Upper lobe of left lung (tissue), 4 donors: Measurements from ENCODE around the gene DEFB116.
"Not testable (repeated sequence)": the region's sequence is repeated elsewhere in the genome, so short reads cannot be mapped to it uniquely, and the experiment has no call there.

Experiments
- EP300 ChIP-seq, 4 donors: sonication (generic); formaldehyde crosslinking; IDR thresholded peaks; one replicate each; pipeline ENCODE4 v1.5.1; 2017; ENCODE audit warnings: antibody characterized with exemption in 4 of 4, control low read depth in 2 of 4
- POLR2A ChIP-seq, 4 donors: fragments of 450-650 bp; IDR thresholded peaks; one replicate each; pipeline ENCODE4 v1.5.1; 2016 to 2017; ENCODE audit warnings: antibody characterized with exemption in 4 of 4, mild to moderate bottlenecking in 2 of 4
- POLR2AphosphoS5 ChIP-seq, 2 donors: sonication (generic); formaldehyde crosslinking; IDR thresholded peaks; one replicate each; pipeline ENCODE4 v1.5.1; 2017; ENCODE audit warnings: antibody characterized with exemption in 2 of 2
- TF ChIP-seq, protein P1 (sequence below), 6 experiments: fragments of 450-650 bp in 4 of 6; fragments of 200-600 bp in 2 of 6; sonication (generic) in 2 of 6; IDR thresholded peaks; one replicate each; pipeline ENCODE4 v1.5.1; 2016 to 2019; ENCODE audit warnings: antibody characterized with exemption in 6 of 6

DNA sequence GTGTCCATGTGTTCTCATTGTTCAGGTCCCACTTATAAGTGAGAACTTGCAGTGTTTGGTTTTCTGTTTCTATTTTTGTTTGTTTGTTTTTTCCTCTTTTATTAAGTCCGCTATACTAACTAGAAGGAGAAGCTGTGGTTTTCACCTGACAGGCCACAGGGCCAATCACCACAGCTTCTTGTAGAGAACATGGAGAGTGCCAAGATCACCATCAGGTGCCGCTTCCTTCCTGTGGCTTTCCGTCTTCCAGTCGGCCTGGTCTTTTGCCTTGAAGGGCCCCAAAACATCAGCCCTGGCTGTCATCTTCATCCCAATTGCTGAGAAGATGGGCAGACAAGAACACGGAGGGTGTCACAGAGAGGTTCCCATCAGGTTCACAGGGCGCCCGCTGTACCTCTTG, 23.4 kb downstream of the DEFB116 start:
- TF ChIP-seq POLR2AphosphoS5, EP300, POLR2A (IDR thresholded peaks at IDR 0.05): not testable (repeated sequence)
- TF ChIP-seq, protein P1, sequence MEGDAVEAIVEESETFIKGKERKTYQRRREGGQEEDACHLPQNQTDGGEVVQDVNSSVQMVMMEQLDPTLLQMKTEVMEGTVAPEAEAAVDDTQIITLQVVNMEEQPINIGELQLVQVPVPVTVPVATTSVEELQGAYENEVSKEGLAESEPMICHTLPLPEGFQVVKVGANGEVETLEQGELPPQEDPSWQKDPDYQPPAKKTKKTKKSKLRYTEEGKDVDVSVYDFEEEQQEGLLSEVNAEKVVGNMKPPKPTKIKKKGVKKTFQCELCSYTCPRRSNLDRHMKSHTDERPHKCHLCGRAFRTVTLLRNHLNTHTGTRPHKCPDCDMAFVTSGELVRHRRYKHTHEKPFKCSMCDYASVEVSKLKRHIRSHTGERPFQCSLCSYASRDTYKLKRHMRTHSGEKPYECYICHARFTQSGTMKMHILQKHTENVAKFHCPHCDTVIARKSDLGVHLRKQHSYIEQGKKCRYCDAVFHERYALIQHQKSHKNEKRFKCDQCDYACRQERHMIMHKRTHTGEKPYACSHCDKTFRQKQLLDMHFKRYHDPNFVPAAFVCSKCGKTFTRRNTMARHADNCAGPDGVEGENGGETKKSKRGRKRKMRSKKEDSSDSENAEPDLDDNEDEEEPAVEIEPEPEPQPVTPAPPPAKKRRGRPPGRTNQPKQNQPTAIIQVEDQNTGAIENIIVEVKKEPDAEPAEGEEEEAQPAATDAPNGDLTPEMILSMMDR (IDR thresholded peaks at IDR 0.05): not testable (repeated sequence)
